Neural cell (in vitro differentiated cells): ENCODE measurements around the gene GALNT1. TPM values are rescaled to one million over a fixed set of nuclear protein-coding genes. Genes with fewer than 3 reads are reported as not detected.

Source experiments
- H2AFZ ChIP-seq: fragments of 200-600, 300-800 bp; sonication (generic), shearing (Covaris generic); 2 replicates; pipeline ENCODE4 v1.6.0; 2014; ENCODE audit warnings: low read depth, mild to moderate bottlenecking, antibody characterized with exemption, low read length, moderate library complexity
- H3F3A ChIP-seq: fragments of 200-600 bp; shearing (Covaris generic); 2 replicates; pipeline ENCODE4 v1.6.1; 2016; ENCODE audit warnings: mild to moderate bottlenecking, moderate library complexity, mixed read lengths, antibody characterized with exemption, low read length; ENCODE audit not compliant: insufficient read depth, poor library complexity, severe bottlenecking
- H3K27ac ChIP-seq: fragments of 200-600, 300-800 bp; sonication (generic), shearing (Covaris generic); 2 replicates; pipeline ENCODE4 v1.5.1; 2014; ENCODE audit warnings: mild to moderate bottlenecking, low read length, moderate library complexity
- H3K27me3 ChIP-seq: fragments of 300-800, 200-600 bp; sonication (generic), shearing (Covaris generic); 2 replicates; pipeline ENCODE4 v1.6.0; 2014; ENCODE audit warnings: mild to moderate bottlenecking, low read depth, low read length, moderate library complexity; ENCODE audit not compliant: insufficient read depth
- H3K36me3 ChIP-seq: fragments of 300-800, 200-600 bp; sonication (generic), shearing (Covaris generic); 2 replicates; pipeline ENCODE4 v1.5.1; 2014; ENCODE audit warnings: mild to moderate bottlenecking, antibody characterized with exemption, low read length, moderate library complexity; ENCODE audit not compliant: insufficient read depth
- H3K4me2 ChIP-seq: fragments of 300-800, 200-600 bp; sonication (generic), shearing (Covaris generic); 2 replicates; pipeline ENCODE4 v1.6.0; 2014; ENCODE audit warnings: mild to moderate bottlenecking, low read length
- H3K4me3 ChIP-seq: fragments of 300-800, 200-600 bp; sonication (generic), shearing (Covaris generic); 2 replicates; pipeline ENCODE4 v1.5.1; 2014; ENCODE audit warnings: mild to moderate bottlenecking, low read length, moderate library complexity
- H3K79me2 ChIP-seq: fragments of 200-600 bp; shearing (Covaris generic); replicated peaks from 2 replicates; pipeline ENCODE4 v1.6.0; 2014; ENCODE audit warnings: mild to moderate bottlenecking, low read length, moderate library complexity; ENCODE audit not compliant: insufficient read depth
- H3K9ac ChIP-seq: fragments of 300-800, 200-600 bp; sonication (generic), shearing (Covaris generic); 2 replicates; pipeline ENCODE4 v1.6.1; 2016; ENCODE audit warnings: mild to moderate bottlenecking, low read length, mixed read lengths
- H3K9me2 ChIP-seq: fragments of 200-600 bp; shearing (Covaris generic); 2 replicates; pipeline ENCODE4 v1.6.1; 2016; ENCODE audit warnings: mild to moderate bottlenecking, low read length, mixed read lengths; ENCODE audit not compliant: insufficient read depth
- H3K9me3 ChIP-seq: fragments of 200-600, 300-800 bp; sonication (generic), shearing (Covaris generic); 2 replicates; pipeline ENCODE4 v1.6.1; 2016; ENCODE audit warnings: mild to moderate bottlenecking, mixed run types, low read length, moderate library complexity, mixed read lengths
- H4K20me1 ChIP-seq: fragments of 200-600 bp; shearing (Covaris generic); 2 replicates; pipeline ENCODE4 v1.6.1; 2016; ENCODE audit warnings: mild to moderate bottlenecking, mixed run types; ENCODE audit not compliant: insufficient read depth
- EP300 ChIP-seq: fragments of 450-650 bp; conservative IDR thresholded peaks from 2 replicates; pipeline ENCODE4 v1.6.1; 2014; ENCODE audit warnings: antibody characterized with exemption, mild to moderate bottlenecking, moderate library complexity; ENCODE audit not compliant: poor library complexity, severe bottlenecking
- EZH2 ChIP-seq: fragments of 200-600, 300-800 bp; shearing (Covaris generic), sonication (generic); IDR thresholded peaks from 2 replicates; pipeline ENCODE4 v1.6.1; 2014; ENCODE audit warnings: antibody characterized with exemption, low read length, borderline replicate concordance, mild to moderate bottlenecking; ENCODE audit not compliant: insufficient read depth, poor library complexity, severe bottlenecking
- MXI1 ChIP-seq: fragments of 450-650 bp; conservative IDR thresholded peaks from 2 replicates; pipeline ENCODE4 v1.6.1; 2014; ENCODE audit warnings: antibody characterized with exemption, mild to moderate bottlenecking; ENCODE audit not compliant: poor library complexity, severe bottlenecking
- POLR2AphosphoS5 ChIP-seq: IDR thresholded peaks from 2 replicates; pipeline ENCODE4 v1.6.1; 2012
- RAD21 ChIP-seq: fragments of 450-650 bp; conservative IDR thresholded peaks from 2 replicates; pipeline ENCODE4 v1.6.1; 2014; ENCODE audit warnings: antibody characterized with exemption, mild to moderate bottlenecking, moderate library complexity
- SMC3 ChIP-seq: fragments of 450-650 bp; conservative IDR thresholded peaks from 2 replicates; pipeline ENCODE4 v1.6.1; 2014; ENCODE audit warnings: antibody characterized with exemption, mild to moderate bottlenecking, moderate library complexity; ENCODE audit not compliant: poor library complexity
- TAF1 ChIP-seq: IDR thresholded peaks from 2 replicates; pipeline ENCODE4 v1.6.1; 2012; ENCODE audit warnings: low read depth
- polyA plus RNA-seq: library from polyadenylated mRNA; depleted of rRNA; stranded (reverse); fragments of >200 nt; gene quantifications from 2 replicates; pipeline ENCODE4 v1.2.3, GENCODE V29; 2014
- TF ChIP-seq, protein P1 (sequence below): fragments of 450-650 bp; IDR thresholded peaks from 2 replicates; pipeline ENCODE4 v1.5.1; 2014; ENCODE audit warnings: antibody characterized with exemption, mild to moderate bottlenecking, moderate library complexity; ENCODE audit not compliant: poor library complexity, severe bottlenecking
- TF ChIP-seq, protein P2 (sequence below): IDR thresholded peaks from 2 replicates; pipeline ENCODE4 v1.6.1; 2012; ENCODE audit warnings: borderline replicate concordance

GALNT1 gene
- polyA plus RNA-seq, 1 donor from 2014 or later = 103 TPM

DNA sequence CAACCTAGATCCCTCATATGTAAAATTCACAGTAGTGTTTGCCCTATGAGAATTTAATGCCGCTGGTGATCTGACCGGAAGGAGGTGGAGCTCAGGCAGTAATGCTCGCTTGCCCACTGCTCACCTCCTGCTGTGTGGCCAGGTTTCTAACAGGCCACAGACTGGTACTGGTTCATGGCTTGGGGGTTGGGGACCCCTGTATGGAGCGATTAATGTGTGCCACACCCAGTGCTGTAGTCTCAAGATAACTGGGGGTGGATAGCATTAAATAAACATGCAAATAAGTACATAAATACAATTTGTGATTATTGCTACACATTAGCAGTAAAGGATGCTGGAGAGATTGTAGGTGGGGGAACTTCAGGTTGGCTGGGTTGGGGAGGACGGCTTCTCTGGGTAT lies 3.2 kb downstream of the GALNT1 start:
- TF ChIP-seq SMC3 = no peak
- no peak for TF ChIP-seq TAF1
- TF ChIP-seq, protein P1, sequence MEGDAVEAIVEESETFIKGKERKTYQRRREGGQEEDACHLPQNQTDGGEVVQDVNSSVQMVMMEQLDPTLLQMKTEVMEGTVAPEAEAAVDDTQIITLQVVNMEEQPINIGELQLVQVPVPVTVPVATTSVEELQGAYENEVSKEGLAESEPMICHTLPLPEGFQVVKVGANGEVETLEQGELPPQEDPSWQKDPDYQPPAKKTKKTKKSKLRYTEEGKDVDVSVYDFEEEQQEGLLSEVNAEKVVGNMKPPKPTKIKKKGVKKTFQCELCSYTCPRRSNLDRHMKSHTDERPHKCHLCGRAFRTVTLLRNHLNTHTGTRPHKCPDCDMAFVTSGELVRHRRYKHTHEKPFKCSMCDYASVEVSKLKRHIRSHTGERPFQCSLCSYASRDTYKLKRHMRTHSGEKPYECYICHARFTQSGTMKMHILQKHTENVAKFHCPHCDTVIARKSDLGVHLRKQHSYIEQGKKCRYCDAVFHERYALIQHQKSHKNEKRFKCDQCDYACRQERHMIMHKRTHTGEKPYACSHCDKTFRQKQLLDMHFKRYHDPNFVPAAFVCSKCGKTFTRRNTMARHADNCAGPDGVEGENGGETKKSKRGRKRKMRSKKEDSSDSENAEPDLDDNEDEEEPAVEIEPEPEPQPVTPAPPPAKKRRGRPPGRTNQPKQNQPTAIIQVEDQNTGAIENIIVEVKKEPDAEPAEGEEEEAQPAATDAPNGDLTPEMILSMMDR = no peak
- TF ChIP-seq MXI1 = no peak
- TF ChIP-seq, protein P2, sequence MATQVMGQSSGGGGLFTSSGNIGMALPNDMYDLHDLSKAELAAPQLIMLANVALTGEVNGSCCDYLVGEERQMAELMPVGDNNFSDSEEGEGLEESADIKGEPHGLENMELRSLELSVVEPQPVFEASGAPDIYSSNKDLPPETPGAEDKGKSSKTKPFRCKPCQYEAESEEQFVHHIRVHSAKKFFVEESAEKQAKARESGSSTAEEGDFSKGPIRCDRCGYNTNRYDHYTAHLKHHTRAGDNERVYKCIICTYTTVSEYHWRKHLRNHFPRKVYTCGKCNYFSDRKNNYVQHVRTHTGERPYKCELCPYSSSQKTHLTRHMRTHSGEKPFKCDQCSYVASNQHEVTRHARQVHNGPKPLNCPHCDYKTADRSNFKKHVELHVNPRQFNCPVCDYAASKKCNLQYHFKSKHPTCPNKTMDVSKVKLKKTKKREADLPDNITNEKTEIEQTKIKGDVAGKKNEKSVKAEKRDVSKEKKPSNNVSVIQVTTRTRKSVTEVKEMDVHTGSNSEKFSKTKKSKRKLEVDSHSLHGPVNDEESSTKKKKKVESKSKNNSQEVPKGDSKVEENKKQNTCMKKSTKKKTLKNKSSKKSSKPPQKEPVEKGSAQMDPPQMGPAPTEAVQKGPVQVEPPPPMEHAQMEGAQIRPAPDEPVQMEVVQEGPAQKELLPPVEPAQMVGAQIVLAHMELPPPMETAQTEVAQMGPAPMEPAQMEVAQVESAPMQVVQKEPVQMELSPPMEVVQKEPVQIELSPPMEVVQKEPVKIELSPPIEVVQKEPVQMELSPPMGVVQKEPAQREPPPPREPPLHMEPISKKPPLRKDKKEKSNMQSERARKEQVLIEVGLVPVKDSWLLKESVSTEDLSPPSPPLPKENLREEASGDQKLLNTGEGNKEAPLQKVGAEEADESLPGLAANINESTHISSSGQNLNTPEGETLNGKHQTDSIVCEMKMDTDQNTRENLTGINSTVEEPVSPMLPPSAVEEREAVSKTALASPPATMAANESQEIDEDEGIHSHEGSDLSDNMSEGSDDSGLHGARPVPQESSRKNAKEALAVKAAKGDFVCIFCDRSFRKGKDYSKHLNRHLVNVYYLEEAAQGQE = no peak
- no peaks in the 10 kb centered on the region for H3K9me3 ChIP-seq
- H3K4me3 ChIP-seq = no peak overlapping the region
- no peaks in the 10 kb centered on the region for H3K36me3 ChIP-seq
- no peaks in the 10 kb centered on the region for H3K27me3 ChIP-seq
- no peak overlapping the region for H3K27ac ChIP-seq
- no peaks in the 10 kb centered on the region for H3K9me2 ChIP-seq
- H3K4me2 ChIP-seq = no peak overlapping the region
- peaks cover 83% of the 10 kb centered on the region for H3K79me2 ChIP-seq
- H2AFZ ChIP-seq = no peak overlapping the region
- peaks cover 6% of the 10 kb centered on the region for H4K20me1 ChIP-seq
- H3K9ac ChIP-seq = no peak overlapping the region
- H3F3A ChIP-seq = no peaks in the 10 kb centered on the region

DNA sequence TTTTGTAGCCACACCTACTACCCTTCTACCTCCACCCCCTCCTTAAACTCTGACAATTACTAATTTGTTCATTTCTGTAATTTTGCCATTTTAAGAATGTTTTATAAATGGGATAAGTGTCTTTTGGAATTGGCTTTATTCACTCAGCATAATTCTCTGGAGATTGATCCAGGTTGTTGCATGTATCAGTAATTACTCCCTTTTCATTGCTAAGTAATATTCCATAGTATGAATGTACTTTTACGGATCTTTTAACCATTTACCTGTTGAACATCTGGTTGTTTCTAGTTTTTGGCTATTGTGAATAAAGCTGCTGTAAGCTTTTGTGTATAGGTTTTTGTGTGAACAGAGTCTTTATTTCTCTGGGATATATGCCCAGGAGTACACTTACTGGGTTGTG lies 4.1 kb downstream of the GALNT1 start:
- no peak overlapping the region for H3K27ac ChIP-seq
- TF ChIP-seq MXI1 (no peak), SMC3 (no peak), POLR2AphosphoS5 (no peak), EP300 (no peak), EZH2 (no peak), TAF1 (no peak), RAD21 (no peak)
- TF ChIP-seq, protein P2 = no peak
- TF ChIP-seq, protein P1 = no peak
- peaks cover 6% of the 10 kb centered on the region for H4K20me1 ChIP-seq
- H3K9ac ChIP-seq = no peak overlapping the region
- peaks cover 84% of the 10 kb centered on the region for H3K79me2 ChIP-seq
- H3F3A ChIP-seq = no peaks in the 10 kb centered on the region
- no peaks in the 10 kb centered on the region for H3K9me2 ChIP-seq
- no peaks in the 10 kb centered on the region for H3K36me3 ChIP-seq
- no peaks in the 10 kb centered on the region for H3K27me3 ChIP-seq
- no peaks in the 10 kb centered on the region for H3K9me3 ChIP-seq
- no peak overlapping the region for H2AFZ ChIP-seq
- no peak overlapping the region for H3K4me2 ChIP-seq
- H3K4me3 ChIP-seq = no peak overlapping the region
